Fibroblast of skin of abdomen (primary cell): ENCODE measurements around the gene ADAM12.
"Not testable (repeated sequence)": the region's sequence is repeated elsewhere in the genome, so short reads cannot be mapped to it uniquely, and the experiment has no call there.

ENCODE experiments used
- DNase-seq: peaks from one replicate; pipeline ENCODE4 v3.0.0-alpha.2; 2013

The ADAM12 gene

DNA sequence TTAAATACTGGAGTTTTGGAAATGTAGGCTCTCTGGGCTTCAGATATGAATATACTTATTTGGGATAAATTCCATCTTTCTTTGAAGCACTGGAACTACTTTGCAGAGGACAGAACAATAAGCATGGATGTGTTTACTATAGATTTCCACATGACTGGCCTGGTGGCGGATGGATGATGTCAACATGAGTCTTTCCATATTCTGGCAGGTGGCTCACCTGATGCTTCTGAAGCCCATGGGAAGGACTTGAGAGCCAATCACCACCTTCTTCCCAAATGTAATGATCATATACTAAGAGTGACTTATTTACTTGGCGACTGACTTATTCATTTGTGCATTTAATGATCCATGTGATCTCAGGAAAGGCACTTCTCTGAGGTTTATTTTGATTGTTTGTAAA lies 381.4 kb downstream of the ADAM12 start:
- no peak for DNase-seq

DNA sequence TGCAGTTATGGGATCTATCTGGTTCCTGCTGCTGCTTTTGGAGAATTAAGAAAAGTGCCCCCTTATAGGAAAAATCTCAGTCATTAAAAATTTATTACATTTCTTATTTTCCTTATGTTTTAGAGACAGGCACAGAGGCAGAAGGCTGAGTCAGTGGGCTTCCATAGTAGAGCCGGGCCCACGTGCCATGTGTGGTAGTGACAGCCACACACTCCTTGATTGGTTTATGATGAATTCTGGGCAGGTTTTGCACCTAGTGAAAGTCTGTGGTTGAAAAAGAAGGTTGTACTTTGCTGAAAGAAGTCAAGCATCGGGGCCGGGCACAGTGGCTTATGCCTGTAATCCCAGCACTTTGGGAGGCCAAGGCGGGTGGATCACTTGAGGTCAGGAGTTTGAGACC lies 382.0 kb downstream of the ADAM12 start:
- no peak for DNase-seq

DNA sequence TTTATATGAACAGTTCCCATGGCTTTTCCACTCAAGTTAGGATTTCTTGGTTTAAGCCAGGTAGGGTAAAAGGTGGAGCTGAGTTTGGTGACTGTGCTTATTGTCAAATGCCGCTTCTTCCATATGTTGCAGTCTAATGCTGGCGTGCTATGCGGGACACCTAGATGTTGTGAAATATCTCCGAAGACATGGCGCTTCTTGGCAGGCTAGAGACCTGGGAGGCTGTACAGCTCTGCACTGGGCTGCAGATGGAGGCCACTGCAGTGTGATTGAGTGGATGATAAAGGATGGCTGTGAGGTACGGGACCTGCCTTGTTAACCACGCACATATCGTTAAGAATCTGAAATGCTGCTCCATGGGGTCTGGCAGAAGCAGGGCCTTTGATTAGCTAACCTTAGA lies 383.5 kb downstream of the ADAM12 start:
- DNase-seq, result no peak

DNA sequence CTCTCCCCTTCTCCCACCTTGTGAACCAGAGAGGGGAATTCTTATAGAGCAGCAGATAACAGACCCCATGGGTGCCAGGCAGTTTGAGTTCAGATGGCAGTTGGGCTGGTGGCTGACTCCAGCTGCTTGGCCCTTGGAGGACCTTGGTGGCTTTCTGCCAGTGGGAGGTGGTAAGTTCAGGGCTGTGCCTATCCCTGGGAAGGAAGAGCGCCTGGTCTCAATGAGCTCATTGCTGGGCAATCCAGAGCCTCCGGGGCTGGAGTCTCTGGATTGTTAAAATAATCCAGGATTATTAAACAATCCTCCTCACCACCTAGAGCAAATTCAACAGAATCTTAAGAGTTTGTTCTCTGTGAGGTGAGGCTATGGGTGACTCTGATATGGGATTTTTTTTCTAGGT lies 386.7 kb downstream of the ADAM12 start:
- DNase-seq, result no peak

DNA sequence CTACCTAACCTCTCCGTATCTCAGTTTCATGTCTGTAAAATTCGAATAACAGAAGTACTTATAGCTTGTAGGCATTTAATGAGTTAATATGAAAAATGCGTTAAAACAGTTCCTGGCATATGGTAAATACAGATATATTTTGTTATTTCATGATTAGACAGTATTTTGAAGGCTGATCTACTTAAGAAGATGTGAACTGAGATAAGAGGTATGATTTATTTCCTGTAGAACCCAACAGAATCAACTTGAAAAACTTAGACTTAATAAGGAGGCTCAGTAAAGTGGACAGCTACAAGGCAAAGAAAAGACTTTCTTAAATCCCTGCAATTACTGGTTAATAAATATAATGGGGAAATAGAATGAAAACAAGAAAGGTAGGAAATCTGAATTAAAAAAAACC lies 388.6 kb downstream of the ADAM12 start:
- no peak for DNase-seq

DNA sequence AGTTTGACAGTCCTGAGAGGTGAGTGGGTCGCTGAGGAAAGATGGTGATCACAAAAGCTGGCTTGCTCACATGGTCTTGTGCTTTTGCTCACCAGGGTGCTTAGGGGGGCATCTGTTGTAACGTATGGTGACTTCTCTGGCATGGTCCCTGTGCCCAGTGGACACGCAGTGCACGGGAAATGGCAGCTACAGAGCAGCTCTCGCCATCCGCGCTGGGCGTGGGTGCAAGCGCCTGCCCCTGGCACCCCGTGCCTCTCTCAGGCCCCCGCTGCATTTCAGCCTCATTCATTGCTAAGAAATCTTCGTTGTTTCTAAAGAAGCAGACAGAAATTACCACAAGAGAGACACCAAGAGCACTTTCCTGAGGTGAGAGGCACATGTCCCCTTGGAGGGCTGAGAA lies 390.7 kb downstream of the ADAM12 start:
- no peak for DNase-seq

DNA sequence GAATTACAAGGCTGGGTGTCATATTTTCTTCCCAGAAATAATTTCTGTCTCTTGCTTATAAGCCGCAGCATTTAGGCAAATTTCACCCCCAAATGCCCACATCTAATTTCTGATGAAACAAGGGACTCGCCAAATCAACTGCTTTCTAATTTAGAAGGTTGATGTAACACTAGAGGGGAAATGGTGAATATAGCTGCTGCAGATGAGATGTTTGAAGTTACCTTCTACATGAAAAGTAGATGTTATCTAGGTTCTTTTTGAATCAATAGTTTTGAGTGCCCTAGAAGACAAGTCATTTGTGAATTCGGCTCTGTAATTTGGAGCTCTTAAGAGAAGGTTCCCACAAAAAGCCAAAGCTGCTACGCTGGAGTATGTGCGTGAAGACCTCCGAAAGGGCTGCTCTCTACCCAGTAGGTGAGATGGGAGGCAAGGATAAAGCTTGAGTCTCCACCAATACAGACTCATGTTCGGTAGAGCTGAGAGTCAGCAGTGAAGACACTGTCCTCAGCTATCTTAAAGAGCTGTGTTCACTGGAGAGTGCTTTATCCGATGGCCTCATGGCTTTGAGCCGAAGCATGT lies 392.5 kb downstream of the ADAM12 start:
- DNase-seq, result no peak

DNA sequence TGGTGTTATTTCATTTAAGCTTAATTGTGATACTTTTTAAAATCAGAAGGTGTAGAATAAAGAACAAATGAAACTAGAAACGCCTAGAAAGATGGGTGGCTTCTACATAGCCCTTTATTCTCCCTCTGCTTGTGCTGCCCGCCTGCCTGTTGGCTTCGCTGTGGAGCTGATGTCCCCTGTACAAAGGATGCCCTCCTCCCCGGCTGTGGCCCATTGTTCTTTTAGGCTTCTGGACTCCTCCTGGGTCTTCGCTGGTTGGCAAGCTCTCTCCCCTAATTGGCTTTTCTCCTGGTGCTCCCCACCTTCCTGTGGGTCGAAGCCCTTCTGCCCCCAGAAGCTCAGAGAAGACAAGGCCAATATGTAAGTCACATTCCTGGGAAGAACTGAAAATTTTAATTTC lies 393.7 kb downstream of the ADAM12 start:
- DNase-seq, result no peak

DNA sequence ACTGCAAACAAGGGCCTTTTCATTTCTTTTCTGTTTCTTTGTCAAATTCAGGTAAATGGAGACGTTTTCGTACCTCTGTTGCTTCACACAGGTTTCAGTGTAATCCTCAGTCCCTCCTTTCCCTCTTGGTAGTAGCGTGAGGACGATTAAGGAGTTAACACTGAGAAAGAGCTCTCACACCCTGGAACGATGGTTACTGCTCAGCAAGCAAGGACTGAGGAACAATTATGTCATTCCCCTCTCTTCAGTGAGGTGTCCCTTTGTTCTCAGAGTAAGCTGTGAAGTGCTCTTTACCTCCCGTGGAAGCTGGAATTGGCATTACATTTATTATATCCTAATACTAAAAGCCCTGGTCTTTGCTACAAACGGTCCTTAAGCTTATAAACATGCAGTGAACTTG lies 396.0 kb downstream of the ADAM12 start:
- no peak for DNase-seq

DNA sequence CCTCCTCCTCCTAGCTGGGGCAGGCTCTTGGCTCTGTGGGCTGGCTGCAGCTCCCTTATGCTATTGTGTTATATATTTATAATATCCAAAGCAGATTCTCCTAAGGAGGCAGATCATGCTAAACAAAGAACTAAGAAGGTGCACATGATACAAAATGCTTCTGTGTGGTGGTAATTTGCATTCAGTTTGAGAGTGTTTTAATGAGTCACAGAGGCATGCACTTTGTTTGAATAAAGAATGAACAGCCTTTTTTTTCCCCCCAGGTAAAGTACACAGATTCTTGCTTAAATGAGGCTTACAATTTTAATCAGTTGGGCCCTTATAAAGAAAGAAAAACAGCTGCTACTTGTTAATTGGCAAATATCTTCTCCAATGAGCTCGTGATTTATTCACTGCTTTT lies 396.9 kb downstream of the ADAM12 start:
- no peak for DNase-seq

DNA sequence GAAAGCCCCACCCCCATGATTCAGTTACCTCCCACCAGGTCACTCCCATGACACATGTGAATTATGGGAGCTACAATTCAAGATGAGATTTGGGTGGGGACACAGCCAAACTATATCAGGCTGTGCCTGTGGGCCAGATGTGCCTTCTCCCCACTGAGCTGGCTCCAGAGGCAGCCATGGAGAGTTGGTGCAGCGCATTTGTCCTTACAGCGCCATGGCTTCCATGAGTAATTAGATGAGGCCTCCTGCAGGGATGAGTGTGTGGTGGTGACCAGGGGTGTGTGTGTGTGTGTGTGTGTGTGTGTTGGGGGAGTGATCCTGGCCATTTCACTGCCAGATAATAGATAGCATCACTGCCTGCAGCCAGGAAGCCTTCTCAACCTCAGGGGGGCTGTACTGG lies 397.3 kb downstream of the ADAM12 start:
- DNase-seq, result no peak

DNA sequence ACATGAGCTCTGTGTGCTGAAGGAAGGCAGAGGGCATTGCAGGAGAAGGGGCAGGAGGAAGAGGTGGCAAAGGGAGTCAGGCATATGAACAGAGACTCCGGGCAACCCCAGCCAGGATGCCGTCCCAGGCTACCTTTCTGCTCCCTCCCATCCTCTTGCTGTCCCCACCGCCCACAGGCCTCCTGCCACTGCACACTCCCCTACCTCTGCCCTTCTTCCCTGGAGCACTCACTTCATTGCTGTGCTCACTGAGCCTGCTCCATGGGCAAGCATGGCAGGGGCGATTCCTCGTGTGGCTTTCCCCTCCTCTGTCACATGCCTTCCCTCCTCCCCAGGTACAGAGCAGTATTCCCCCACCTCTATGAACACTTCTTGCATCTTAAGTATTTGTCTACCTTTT lies 398.5 kb downstream of the ADAM12 start:
- no peak for DNase-seq

DNA sequence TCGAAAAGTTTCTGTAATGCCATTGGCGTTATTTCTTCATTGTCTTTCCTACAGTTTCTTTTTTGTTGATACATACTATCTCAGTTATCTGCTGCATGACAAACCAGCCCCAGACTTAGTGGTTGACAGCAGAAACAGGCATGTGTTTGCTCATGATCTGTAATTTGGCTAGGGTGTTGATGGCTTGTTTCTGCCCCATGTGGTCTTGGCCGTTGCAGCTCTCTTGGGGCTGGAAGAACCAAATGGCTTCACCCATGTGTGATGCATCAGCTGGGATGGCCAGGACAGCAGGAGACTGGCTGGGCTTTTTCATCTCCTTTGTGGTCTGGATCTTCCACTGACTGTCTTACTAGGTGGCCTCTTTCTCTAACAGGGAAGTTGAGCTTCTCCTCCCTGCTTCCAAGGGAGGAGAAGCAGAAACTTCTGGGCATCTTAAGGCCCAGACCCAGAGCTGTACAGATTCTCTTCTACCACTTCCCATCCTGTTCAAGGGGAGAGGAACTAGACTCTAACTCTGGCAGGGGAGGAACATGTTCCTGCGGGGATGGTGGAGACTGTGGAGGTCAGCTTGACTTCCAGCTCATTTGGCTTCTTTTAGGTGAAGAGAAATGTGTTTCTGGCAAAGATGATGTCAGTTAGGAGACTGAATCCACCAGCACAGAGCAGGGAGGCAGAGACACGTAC lies 402.6 kb downstream of the ADAM12 start:
- DNase-seq, result peak; percentile 28

DNA sequence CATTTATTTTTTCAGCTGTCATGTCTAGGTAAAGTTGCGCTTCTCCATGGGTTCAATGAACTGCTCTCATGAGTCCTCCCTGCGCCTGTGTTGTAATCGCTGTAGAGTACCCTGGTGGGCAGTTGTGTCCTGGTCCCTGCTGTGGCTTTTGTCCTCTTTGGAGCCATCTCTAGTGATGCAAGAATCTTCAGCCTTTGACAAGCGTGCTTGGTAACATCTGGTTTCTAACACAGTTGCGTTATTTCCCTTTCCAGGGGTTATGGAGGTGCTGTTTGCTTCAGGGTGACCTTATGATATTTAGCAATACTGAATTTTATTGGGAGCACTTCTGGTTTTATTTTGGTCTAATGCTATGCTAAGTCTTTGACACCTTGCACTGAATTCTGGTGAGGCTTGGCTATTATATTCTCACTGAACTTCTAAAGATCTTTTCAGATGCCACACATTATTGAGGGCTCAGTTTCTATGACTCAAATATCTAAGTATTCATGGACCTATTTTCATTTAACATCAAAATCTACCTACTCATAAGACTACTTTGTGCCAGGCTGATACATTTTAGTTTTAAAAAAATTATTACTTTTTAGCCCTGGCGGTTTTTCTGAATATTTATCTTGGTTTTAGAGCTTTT lies 403.3 kb downstream of the ADAM12 start:
- no peak for DNase-seq

DNA sequence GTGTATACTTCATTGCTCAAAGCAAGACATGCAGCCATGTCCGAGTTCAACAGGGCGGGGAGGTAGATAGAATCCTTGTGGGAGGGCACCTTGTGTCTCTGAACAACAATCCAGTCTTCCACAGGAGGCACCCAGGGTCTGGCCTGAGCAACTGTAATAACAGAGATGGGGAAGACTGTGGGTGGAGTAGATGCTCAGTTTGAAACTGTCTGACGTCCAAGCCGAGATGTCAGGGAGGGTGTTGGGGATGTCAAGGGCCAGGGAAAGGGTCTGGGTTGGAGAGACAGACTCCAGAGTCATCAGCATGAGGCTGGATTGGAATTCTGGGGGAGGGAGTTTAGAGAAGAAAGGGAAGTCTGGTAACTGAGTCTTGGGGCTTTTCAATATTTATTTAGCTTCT lies 403.9 kb downstream of the ADAM12 start:
- no peak for DNase-seq

DNA sequence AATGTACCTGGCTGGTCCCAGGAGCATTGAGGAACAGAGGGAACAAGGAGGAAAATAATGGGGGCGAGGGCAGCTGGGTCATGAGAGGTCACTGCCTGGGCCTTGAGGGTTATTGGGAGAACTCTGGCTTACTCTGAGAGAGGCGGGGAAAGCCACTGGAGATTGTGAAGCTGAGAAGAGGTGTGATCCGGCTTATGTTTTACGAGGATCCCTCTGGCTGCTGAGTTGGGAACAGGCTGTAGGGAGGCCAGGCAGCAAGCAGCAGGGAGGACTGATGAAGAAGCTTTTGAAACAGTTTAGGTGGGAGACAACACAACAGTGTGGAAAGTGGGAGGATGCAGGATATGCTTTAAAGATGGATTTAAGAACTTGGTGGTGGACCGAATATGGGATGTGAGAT lies 404.6 kb downstream of the ADAM12 start:
- DNase-seq, result no peak

DNA sequence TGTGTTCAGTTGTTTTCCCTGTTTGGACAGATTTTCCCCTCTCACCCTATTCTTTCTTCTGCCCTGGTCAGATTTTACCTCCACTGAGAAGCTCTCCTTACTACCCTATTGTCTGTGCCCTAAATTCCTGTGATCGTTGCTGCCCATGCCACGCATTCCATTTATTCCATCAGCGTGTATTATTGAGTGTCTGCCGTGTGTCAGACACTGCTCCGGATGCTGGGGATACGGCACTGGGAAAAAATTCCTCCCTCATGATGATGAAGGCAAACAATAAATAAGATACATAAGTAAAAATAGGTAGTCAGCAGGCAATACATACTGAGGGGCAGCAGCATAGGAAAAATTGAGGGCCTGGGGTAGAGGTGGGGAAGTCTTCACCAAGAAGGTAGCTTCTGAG lies 405.1 kb downstream of the ADAM12 start:
- DNase-seq, result peak; percentile 38

DNA sequence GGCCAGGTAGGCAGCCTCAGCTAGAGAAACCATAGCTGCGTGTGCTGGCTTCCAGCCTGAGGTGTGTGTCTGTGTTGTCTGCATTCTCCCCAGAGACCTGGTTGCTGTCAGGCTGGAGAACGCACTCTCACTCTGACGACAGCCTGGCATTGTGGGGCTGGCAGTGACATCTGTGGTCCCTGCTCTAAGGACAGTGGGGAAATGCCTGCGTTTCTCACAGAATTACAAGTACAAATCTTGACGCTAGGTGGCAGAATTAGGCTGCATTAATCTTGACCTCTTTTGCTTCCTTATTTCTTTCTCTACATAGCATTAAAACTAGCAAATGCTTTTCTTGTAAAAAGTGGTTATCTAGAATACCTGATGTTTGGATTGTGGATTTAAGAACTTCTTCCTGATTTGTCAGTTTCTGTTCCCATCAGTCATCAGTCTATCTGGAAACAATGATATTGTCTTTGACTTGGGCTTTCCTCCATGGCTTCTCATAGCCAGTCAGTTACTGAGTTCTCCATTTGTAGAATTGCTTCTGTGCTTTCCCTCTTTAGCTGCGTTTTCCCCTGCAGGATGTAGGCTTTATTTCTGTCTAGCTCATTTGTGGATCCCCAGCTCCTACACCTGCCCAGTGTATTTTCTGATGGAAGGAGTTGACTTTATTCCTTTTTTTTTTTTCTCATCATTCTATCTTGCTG lies 405.9 kb downstream of the ADAM12 start:
- peak; percentile 72 for DNase-seq

DNA sequence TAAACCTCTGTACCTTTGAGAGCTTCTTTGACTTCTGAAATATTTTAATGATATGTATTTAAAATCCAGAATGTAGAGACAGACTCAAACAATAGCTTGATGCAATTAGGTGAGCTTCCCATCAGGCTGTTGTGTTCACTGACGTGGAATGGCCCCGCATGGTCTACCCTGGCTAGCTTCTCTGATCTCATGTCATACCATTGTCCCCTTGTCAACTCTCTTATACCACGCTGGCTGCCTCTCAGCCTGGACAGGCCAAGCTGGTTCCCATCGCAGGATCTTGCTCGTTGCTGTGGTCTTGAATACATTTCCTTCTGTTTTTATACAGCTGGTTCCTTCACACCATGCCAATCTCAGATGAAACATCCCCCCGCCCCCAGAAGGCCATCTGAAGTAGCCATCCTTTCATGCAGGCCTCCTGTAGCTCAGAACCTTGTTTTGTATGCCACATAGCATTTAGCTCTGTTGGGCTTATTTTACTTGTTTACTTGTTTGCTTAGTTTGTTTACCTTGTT lies 407.7 kb downstream of the ADAM12 start:
- DNase-seq, result no peak

DNA sequence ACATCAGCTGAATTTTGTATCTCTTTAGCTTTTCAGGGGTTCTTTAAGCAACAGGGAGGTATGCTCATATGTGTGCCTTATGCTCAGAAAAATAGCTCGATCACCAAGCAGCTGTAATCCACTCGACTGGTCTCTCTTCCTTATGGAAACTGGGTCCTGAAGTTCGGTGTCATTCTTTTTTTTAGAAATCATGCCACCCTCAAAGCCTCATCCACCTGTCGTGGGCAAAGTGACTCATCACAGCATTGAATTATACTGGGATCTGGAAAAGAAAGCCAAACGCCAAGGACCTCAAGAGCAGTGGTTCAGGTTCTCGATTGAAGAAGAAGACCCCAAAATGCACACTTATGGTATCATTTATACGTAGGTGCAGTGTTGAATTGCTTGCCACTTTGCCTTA lies 408.3 kb downstream of the ADAM12 start:
- DNase-seq, result no peak

DNA sequence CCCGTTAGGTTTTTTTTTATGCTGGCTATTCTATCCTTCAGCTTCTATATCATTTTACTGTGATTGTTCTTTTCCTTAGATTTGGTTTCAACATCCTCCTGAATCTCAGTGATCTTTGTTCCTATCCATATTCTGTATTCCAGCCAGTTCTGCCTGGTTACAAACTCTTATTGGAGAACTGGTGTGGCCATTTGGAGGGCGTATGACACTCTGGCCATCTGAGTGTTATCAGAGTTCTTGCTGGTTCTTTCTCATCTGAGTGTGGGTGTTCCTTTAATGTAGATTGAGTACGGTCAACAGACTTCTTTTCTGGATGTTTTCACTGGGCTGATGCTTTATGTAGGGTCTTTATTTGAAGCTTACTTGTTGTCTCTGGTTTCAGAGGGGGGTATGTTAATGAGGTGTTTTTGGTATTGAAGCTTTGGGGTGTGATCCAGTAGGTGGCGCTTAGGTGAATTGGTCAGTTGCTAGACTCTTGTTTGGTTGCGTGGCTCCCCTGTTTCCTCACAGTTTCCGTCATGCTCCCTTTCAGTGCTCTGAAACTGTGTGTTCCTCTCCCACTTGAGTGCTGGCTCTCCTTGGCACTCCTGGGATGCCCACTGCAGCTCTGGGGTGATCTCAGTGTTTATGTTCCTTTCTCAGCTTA lies 411.2 kb downstream of the ADAM12 start:
- DNase-seq, result no peak

DNA sequence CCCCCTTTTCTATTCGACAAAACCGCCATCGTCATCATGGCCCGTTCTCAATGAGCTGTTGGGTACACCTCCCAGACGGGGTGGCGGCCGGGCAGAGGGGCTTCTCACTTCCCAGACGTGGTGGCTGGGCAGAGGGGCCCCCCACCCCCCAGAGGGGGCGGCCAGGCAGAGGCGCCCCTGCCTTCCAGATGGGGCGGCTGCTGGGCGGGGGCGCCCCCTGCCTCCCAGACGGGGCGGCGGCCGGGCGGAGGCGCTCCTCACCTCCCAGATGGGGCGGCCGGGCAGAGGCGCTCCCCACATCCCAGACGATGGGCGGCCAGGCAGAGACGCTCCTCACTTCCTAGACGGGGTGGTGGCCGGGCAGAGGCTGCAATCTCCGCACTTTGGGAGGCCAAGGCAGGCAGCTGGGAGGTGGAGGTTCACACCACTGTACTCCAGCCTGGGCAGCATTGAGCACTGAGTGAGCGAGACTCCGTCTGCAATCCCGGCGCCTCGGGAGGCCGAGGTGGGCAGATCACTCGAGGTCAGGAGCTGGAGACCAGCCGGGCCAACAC lies 418.1 kb downstream of the ADAM12 start:
- not testable (repeated sequence) for DNase-seq

DNA sequence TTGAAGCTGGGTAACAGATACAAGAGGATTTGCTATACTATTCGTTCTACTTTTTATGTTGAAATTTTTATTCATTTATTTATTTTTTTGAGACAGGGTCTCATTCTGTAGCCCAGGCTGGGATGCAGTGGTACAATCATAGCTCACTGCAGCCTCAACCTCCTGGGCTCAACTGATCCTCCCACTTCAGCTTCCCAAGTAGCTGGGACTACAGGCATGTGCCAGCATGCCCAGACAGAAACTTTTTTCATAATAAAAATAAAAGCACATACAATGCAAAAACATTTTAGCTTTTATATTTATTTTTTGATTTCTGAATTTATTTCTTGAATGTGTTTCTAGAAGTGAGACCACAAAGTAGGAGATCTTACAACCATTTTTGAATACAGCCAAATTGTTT lies 420.7 kb downstream of the ADAM12 start:
- DNase-seq, result no peak
